ENCODE data around the gene LINC00237.

LINC00237 gene

DNA sequence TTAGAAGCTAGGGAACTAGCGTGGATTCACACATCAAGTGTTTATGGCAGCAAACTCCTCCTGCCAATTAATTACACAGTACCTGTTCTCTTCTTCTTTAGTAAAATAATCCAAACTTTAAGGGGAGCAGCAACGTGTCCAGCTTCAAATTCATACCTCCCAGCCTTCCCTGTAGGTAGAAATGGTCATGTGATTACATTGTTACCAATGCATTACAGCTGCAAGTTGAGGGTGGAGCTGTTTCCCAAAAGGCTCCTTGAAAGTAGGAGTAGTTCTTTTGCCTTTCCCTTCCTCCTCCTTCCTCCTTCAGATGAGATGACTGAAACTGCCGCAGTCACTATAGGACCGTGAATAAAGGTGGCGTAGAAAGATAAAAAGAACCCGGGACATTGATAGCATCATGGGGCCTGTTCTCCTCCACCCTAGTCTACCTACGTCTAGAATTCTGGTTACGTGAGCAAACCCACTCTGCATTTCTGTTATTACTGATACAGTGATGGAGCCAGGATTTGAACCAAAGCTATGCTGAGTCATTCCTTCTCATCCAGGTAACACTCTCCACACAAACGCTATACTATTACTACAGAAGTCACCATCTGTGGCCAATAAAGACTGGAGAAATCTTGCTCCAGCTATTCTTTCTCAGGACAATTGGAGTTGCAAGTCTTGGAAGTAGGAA, 18.2 kb downstream of the LINC00237 start:
- Histone ChIP-seq H3K9me3 (ENCODE audit: control extremely low read depth in 1 of 5, control insufficient read depth in 4 of 5, insufficient read depth in 2 of 5, low read depth in 1 of 5, low read length in 4 of 5) (peaks cover 0 to 2% (median 0%) of the 10 kb centered on the region in 5 experiments), H3K36me3 (ENCODE audit: control insufficient read depth in 4 of 4, insufficient read depth in 4 of 4, low read length in 3 of 4) (no peaks in the 10 kb centered on the region), H3K4me1 (ENCODE audit: control extremely low read depth in 1 of 4, control insufficient read depth in 4 of 4, insufficient read depth in 4 of 4, low read length in 3 of 4) (no peaks in the 10 kb centered on the region), H3K27me3 (replicated peaks in 2 of 5; ENCODE audit: control insufficient read depth in 4 of 5, insufficient read depth in 5 of 5, low read length in 4 of 5) (peaks cover 29 to 86% (median 54%) of the 10 kb centered on the region in 5 experiments), H3K27ac (ENCODE audit: insufficient read depth in 1 of 2, low read depth in 1 of 2, low read length in 2 of 2, poor library complexity in 1 of 2, severe bottlenecking in 2 of 2) (no peak overlapping the region), H3K4me3 (ENCODE audit: control insufficient read depth in 1 of 7, extremely low read depth in 1 of 7, insufficient read depth in 4 of 7, low read depth in 2 of 7, low read length in 6 of 7) (no peak overlapping the region)
- ChIA-PET CTCF (interaction anchor here (1.4 kb wide), 1 partner anchor 10 kb away, joined by 4 read pairs; no protein-coding TSS in a partner anchor), POLR2A (interaction anchor here (0.6 kb wide), 1 partner anchor 78 kb away, joined by 3 read pairs; no protein-coding TSS in a partner anchor)
- DNase-seq = no peak
- 95% methylated on average over 3 of the region's 9 CpGs for WGBS (ENCODE audit: insufficient coverage)

DNA sequence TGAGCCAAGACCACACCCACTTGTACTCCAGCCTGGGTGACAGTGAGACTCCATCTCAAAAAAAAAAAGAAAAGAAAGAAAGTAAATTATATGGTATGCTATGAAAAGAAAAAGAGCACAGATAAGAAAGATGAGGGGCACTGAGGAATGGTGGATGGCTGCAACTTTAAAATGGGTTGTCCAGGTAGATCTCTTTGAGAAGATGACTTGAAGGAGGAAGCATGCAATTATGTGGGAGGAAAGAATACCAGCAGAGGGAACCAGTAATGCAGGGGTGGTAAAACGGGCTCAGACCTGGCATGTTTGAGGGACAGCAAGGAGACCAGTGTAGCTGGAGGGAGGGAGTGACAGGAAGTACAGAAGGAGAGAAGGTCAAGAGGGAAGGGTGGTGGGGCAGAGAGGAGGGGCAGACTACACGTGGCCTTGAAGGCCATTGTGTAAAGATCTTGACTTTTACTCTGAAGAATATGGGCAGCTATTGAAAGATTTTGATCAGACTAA, 22.3 kb downstream of the LINC00237 start:
- Histone ChIP-seq H3K4me3 (ENCODE audit: control insufficient read depth in 1 of 7, extremely low read depth in 1 of 7, insufficient read depth in 4 of 7, low read depth in 2 of 7, low read length in 6 of 7) (no peak overlapping the region), H3K27ac (ENCODE audit: insufficient read depth in 1 of 2, low read depth in 1 of 2, low read length in 2 of 2, poor library complexity in 1 of 2, severe bottlenecking in 2 of 2) (no peak overlapping the region), H3K4me1 (ENCODE audit: control extremely low read depth in 1 of 4, control insufficient read depth in 4 of 4, insufficient read depth in 4 of 4, low read length in 3 of 4) (no peaks in the 10 kb centered on the region), H3K36me3 (ENCODE audit: control insufficient read depth in 4 of 4, insufficient read depth in 4 of 4, low read length in 3 of 4) (no peaks in the 10 kb centered on the region), H3K27me3 (replicated peaks in 2 of 5; ENCODE audit: control insufficient read depth in 4 of 5, insufficient read depth in 5 of 5, low read length in 4 of 5) (peaks cover 12 to 70% (median 22%) of the 10 kb centered on the region in 5 experiments), H3K9me3 (ENCODE audit: control extremely low read depth in 1 of 5, control insufficient read depth in 4 of 5, insufficient read depth in 2 of 5, low read depth in 1 of 5, low read length in 4 of 5) (peaks cover 0 to 2% (median 0%) of the 10 kb centered on the region in 5 experiments)
- no peak for DNase-seq
- CTCF ChIA-PET = no interaction called here
- POLR2A ChIA-PET = no interaction called here
- WGBS (ENCODE audit: insufficient coverage) = 25% methylated on average over 1 of the region's 2 CpGs

DNA sequence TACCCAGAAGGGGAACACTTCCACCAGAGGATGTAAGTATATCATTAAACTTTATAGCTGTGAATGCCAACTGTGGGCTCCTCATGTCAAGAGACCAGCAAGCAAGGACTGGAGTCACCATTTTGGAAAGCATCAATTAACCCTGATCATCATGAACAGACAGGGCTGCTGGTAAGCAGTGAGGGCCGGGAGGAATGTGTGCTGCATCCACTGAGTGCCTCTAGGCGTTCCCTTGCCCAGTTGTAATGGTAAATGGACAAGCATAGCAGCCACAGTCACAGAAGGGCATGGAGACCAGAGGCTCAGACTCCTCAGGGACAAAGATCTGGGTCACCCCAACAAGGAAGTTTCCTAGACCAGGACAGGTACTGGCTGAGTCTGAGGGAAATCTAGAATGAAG, 23.6 kb downstream of the LINC00237 start:
- 83% methylated on average over 2 of the region's 2 CpGs for WGBS (ENCODE audit: insufficient coverage)
- peaks cover 11 to 68% (median 13%) of the 10 kb centered on the region in 5 experiments for H3K27me3 ChIP-seq (replicated peaks in 2 of 5; ENCODE audit: control insufficient read depth in 4 of 5, insufficient read depth in 5 of 5, low read length in 4 of 5)
- ChIA-PET POLR2A (interaction anchor here (0.8 kb wide), 1 partner anchor 64 kb away, joined by 3 read pairs; no protein-coding TSS in a partner anchor), CTCF (interaction anchor here (1.0 to 1.3 kb wide), 2 partner anchors 9 to 20 kb away, joined by 3 read pairs; no protein-coding TSS in a partner anchor)
- no peaks in the 10 kb centered on the region for H3K36me3 ChIP-seq (ENCODE audit: control insufficient read depth in 4 of 4, insufficient read depth in 4 of 4, low read length in 3 of 4)
- DNase-seq = no peak
- no peak overlapping the region for H3K27ac ChIP-seq (ENCODE audit: insufficient read depth in 1 of 2, low read depth in 1 of 2, low read length in 2 of 2, poor library complexity in 1 of 2, severe bottlenecking in 2 of 2)
- no peak overlapping the region for H3K4me3 ChIP-seq (ENCODE audit: control insufficient read depth in 1 of 7, extremely low read depth in 1 of 7, insufficient read depth in 4 of 7, low read depth in 2 of 7, low read length in 6 of 7)
- H3K9me3 ChIP-seq (ENCODE audit: control extremely low read depth in 1 of 5, control insufficient read depth in 4 of 5, insufficient read depth in 2 of 5, low read depth in 1 of 5, low read length in 4 of 5) = peaks cover 0 to 2% (median 0%) of the 10 kb centered on the region in 5 experiments
- H3K4me1 ChIP-seq (ENCODE audit: control extremely low read depth in 1 of 4, control insufficient read depth in 4 of 4, insufficient read depth in 4 of 4, low read length in 3 of 4) = no peaks in the 10 kb centered on the region

DNA sequence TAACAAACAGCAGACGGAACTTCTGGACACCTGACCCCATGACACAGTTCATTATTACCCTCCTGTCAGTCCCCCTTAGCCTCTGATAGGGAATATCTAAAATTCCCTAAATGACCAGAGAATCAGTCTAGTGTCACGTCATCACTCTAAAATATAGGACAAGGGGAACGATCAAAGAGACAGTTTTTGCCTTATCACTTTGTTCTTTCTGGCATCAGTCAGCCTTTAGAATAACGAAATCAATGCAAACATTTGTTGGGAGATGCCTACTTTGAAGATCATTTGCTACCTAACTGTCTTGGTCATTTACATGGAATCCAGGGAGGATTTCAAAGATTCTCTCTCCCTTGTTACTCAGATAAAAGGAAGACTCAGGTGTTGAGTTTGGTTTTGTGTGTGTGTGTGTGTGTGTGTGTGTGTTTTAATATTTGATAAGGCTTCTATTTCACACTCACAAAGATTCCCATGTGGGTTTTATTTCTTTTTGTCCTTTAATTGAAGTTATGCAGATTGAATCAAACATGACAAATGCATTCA, 28.3 kb downstream of the LINC00237 start:
- H3K9me3 ChIP-seq (ENCODE audit: control extremely low read depth in 1 of 5, control insufficient read depth in 4 of 5, insufficient read depth in 2 of 5, low read depth in 1 of 5, low read length in 4 of 5) = no peaks in the 10 kb centered on the region
- WGBS (ENCODE audit: insufficient coverage) = 97% methylated on average over 3 of the region's 4 CpGs
- no peaks in the 10 kb centered on the region for H3K4me1 ChIP-seq (ENCODE audit: control extremely low read depth in 1 of 4, control insufficient read depth in 4 of 4, insufficient read depth in 4 of 4, low read length in 3 of 4)
- no peaks in the 10 kb centered on the region for H3K36me3 ChIP-seq (ENCODE audit: control insufficient read depth in 4 of 4, insufficient read depth in 4 of 4, low read length in 3 of 4)
- DNase-seq = no peak
- ChIA-PET CTCF (no interaction called here), POLR2A (no interaction called here)
- no peak overlapping the region for H3K4me3 ChIP-seq (ENCODE audit: control insufficient read depth in 1 of 7, extremely low read depth in 1 of 7, insufficient read depth in 4 of 7, low read depth in 2 of 7, low read length in 6 of 7)
- no peak overlapping the region for H3K27ac ChIP-seq (ENCODE audit: insufficient read depth in 1 of 2, low read depth in 1 of 2, low read length in 2 of 2, poor library complexity in 1 of 2, severe bottlenecking in 2 of 2)
- H3K27me3 ChIP-seq (replicated peaks in 2 of 5; ENCODE audit: control insufficient read depth in 4 of 5, insufficient read depth in 5 of 5, low read length in 4 of 5) = peaks cover 0 to 52% (median 10%) of the 10 kb centered on the region in 5 experiments

DNA sequence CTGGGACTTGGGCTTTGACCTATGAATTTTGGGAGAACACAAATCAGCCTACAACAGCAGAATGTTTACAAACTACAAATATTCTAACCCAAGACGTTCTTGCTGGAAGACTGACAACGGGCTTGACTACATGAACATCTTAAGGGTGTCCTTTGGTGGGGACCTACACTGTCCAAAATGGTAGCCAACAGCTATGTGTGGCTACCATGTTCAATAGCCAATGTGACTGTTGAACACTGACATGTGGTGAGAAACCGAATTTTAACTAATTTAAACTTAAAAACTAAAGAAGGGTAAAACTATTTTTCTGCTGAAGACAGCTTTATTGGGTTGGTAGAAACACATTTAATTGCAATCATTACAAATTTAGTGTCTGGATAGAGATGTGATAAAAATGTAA, 30.1 kb downstream of the LINC00237 start:
- CTCF ChIA-PET = no interaction called here
- WGBS (ENCODE audit: insufficient coverage) = 100% methylated on average over 2 of the region's 3 CpGs
- H3K27me3 ChIP-seq (replicated peaks in 2 of 5; ENCODE audit: control insufficient read depth in 4 of 5, insufficient read depth in 5 of 5, low read length in 4 of 5) = peaks cover 0 to 43% (median 10%) of the 10 kb centered on the region in 5 experiments
- H3K4me3 ChIP-seq (ENCODE audit: control insufficient read depth in 1 of 7, extremely low read depth in 1 of 7, insufficient read depth in 4 of 7, low read depth in 2 of 7, low read length in 6 of 7) = no peak overlapping the region
- no peaks in the 10 kb centered on the region for H3K4me1 ChIP-seq (ENCODE audit: control extremely low read depth in 1 of 4, control insufficient read depth in 4 of 4, insufficient read depth in 4 of 4, low read length in 3 of 4)
- POLR2A ChIA-PET = interaction anchor here (0.7 kb wide), 1 partner anchor 24 kb away, joined by 3 read pairs; no protein-coding TSS in a partner anchor
- no peaks in the 10 kb centered on the region for H3K36me3 ChIP-seq (ENCODE audit: control insufficient read depth in 4 of 4, insufficient read depth in 4 of 4, low read length in 3 of 4)
- no peaks in the 10 kb centered on the region for H3K9me3 ChIP-seq (ENCODE audit: control extremely low read depth in 1 of 5, control insufficient read depth in 4 of 5, insufficient read depth in 2 of 5, low read depth in 1 of 5, low read length in 4 of 5)
- no peak for DNase-seq
- no peak overlapping the region for H3K27ac ChIP-seq (ENCODE audit: insufficient read depth in 1 of 2, low read depth in 1 of 2, low read length in 2 of 2, poor library complexity in 1 of 2, severe bottlenecking in 2 of 2)

DNA sequence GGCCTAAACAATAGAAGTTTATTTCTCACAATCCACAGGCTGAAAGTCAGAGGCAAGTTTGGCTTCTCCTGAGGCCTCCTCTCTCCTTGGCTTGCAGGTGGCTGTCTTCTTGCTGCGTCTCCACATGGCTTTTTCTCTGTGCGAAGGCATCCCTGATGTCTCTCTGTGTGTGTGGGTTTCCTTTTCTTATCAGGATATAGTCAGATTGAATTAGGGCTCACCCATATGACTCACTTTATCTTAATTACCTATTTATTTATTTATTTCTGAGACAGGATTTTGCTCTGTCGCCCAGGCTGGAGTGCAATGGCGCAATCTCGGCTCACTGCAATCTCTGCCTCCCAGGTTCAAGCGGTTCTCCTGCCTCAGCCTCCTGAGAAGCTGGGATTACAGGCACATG, 30.7 kb downstream of the LINC00237 start:
- no peak for DNase-seq
- Histone ChIP-seq H3K27ac (ENCODE audit: insufficient read depth in 1 of 2, low read depth in 1 of 2, low read length in 2 of 2, poor library complexity in 1 of 2, severe bottlenecking in 2 of 2) (no peak overlapping the region), H3K4me1 (ENCODE audit: control extremely low read depth in 1 of 4, control insufficient read depth in 4 of 4, insufficient read depth in 4 of 4, low read length in 3 of 4) (no peaks in the 10 kb centered on the region), H3K4me3 (ENCODE audit: control insufficient read depth in 1 of 7, extremely low read depth in 1 of 7, insufficient read depth in 4 of 7, low read depth in 2 of 7, low read length in 6 of 7) (no peak overlapping the region), H3K27me3 (replicated peaks in 2 of 5; ENCODE audit: control insufficient read depth in 4 of 5, insufficient read depth in 5 of 5, low read length in 4 of 5) (peaks cover 2 to 41% (median 10%) of the 10 kb centered on the region in 5 experiments), H3K36me3 (ENCODE audit: control insufficient read depth in 4 of 4, insufficient read depth in 4 of 4, low read length in 3 of 4) (no peaks in the 10 kb centered on the region), H3K9me3 (ENCODE audit: control extremely low read depth in 1 of 5, control insufficient read depth in 4 of 5, insufficient read depth in 2 of 5, low read depth in 1 of 5, low read length in 4 of 5) (no peaks in the 10 kb centered on the region)
- CTCF ChIA-PET = no interaction called here
- WGBS (ENCODE audit: insufficient coverage) = 89% methylated on average over 3 of the region's 6 CpGs
- POLR2A ChIA-PET = interaction anchor here (0.7 kb wide), 2 partner anchors 24 to 26 kb away, joined by 3 to 4 read pairs; no protein-coding TSS in a partner anchor

Measured in common myeloid progenitor, CD34-positive (primary cell).